H9 (cell line): ENCODE data around the gene CTSE. TPM values are rescaled to one million over a fixed set of nuclear protein-coding genes. Genes with fewer than 3 reads are reported as not detected.
A peak's percentile ranks its signal among the peaks of the same experiment; 100 is the strongest.

Experiments used
- DNase-seq: peaks from one replicate; pipeline ENCODE4 v3.0.0-alpha.2; 2017
- H2AFZ ChIP-seq: one replicate; pipeline ENCODE4 v1.6.1; 2013; ENCODE audit warnings: mild to moderate bottlenecking, low read length, control low read depth, moderate library complexity
- H2AK5ac ChIP-seq: 2 replicates; pipeline ENCODE4 v1.6.1; 2013; ENCODE audit warnings: low read length, control low read depth, mixed read lengths; ENCODE audit not compliant: insufficient read length
- H2BK120ac ChIP-seq: one replicate; pipeline ENCODE4 v1.6.1; 2013; ENCODE audit warnings: low read depth, mild to moderate bottlenecking, low read length, control low read depth, inconsistent platforms; ENCODE audit not compliant: poor library complexity, severe bottlenecking
- H2BK12ac ChIP-seq: 2 replicates; pipeline ENCODE4 v1.6.1; 2013; ENCODE audit warnings: low read length, control low read depth, mixed read lengths, low read depth; ENCODE audit not compliant: insufficient read length
- H2BK15ac ChIP-seq: 2 replicates; pipeline ENCODE4 v1.6.1; 2013; ENCODE audit warnings: low read depth, low read length, control low read depth
- H2BK20ac ChIP-seq: one replicate; pipeline ENCODE4 v1.6.1; 2013; ENCODE audit warnings: low read depth, mild to moderate bottlenecking, low read length, control low read depth, inconsistent platforms; ENCODE audit not compliant: poor library complexity, severe bottlenecking
- H2BK5ac ChIP-seq: 2 replicates; pipeline ENCODE4 v1.6.1; 2013; ENCODE audit warnings: low read length, control low read depth, mixed read lengths; ENCODE audit not compliant: insufficient read length
- H3K14ac ChIP-seq: 2 replicates; pipeline ENCODE4 v1.6.1; 2013; ENCODE audit warnings: low read length, control low read depth; ENCODE audit not compliant: insufficient read depth
- H3K18ac ChIP-seq: 2 replicates; pipeline ENCODE4 v1.6.1; 2013; ENCODE audit warnings: low read depth, mild to moderate bottlenecking, mixed read lengths, low read length, control low read depth; ENCODE audit not compliant: insufficient read length
- H3K23ac ChIP-seq: 2 replicates; pipeline ENCODE4 v1.6.1; 2013; ENCODE audit warnings: low read length, control low read depth, mixed read lengths, low read depth; ENCODE audit not compliant: insufficient read length
- H3K23me2 ChIP-seq: 2 replicates; pipeline ENCODE4 v1.6.1; 2013; ENCODE audit warnings: low read depth, mild to moderate bottlenecking, mixed read lengths, low read length, control low read depth; ENCODE audit not compliant: insufficient read length, poor library complexity, severe bottlenecking
- H3K27ac ChIP-seq: 2 replicates; pipeline ENCODE4 v1.5.1; 2013; ENCODE audit warnings: low read length, control low read depth, mixed read lengths, low read depth; ENCODE audit not compliant: insufficient read length
- H3K27me3 ChIP-seq: 2 replicates; pipeline ENCODE4 v1.6.1; 2013; ENCODE audit warnings: low read length, control low read depth, inconsistent platforms; ENCODE audit not compliant: insufficient read depth
- H3K4ac ChIP-seq: 2 replicates; pipeline ENCODE4 v1.6.1; 2013; ENCODE audit warnings: low read depth, mild to moderate bottlenecking, control low read depth, inconsistent platforms, low read length, moderate library complexity
- H3K4me1 ChIP-seq: 2 replicates; pipeline ENCODE4 v1.6.1; 2013; ENCODE audit warnings: low read length, control low read depth, inconsistent platforms; ENCODE audit not compliant: insufficient read depth
- H3K4me2 ChIP-seq: 2 replicates; pipeline ENCODE4 v1.6.1; 2013; ENCODE audit warnings: low read length, control low read depth, mixed read lengths; ENCODE audit not compliant: insufficient read length, insufficient read depth
- H3K56ac ChIP-seq: 2 replicates; pipeline ENCODE4 v1.6.1; 2013; ENCODE audit warnings: low read depth, mild to moderate bottlenecking, mixed read lengths, low read length, control low read depth; ENCODE audit not compliant: insufficient read length
- H3K79me1 ChIP-seq: 2 replicates; pipeline ENCODE4 v1.6.1; 2013; ENCODE audit warnings: low read depth, mild to moderate bottlenecking, moderate library complexity, low read length, control low read depth, inconsistent platforms; ENCODE audit not compliant: insufficient read depth, poor library complexity, severe bottlenecking
- H3K79me2 ChIP-seq: 2 replicates; pipeline ENCODE4 v1.6.1; 2013; ENCODE audit warnings: low read length, control low read depth, inconsistent platforms; ENCODE audit not compliant: insufficient read depth
- H3K9ac ChIP-seq: 2 replicates; pipeline ENCODE4 v1.6.1; 2013; ENCODE audit warnings: low read length, control low read depth, mixed read lengths; ENCODE audit not compliant: insufficient read length; ENCODE audit errors: extremely low read depth
- H3K9me3 ChIP-seq: one replicate; pipeline ENCODE4 v1.6.1; 2013; ENCODE audit warnings: low read depth, low read length, inconsistent platforms; ENCODE audit not compliant: control insufficient read depth
- H3T11ph ChIP-seq: one replicate; pipeline ENCODE4 v1.6.1; 2013; ENCODE audit warnings: mild to moderate bottlenecking, low read length, control low read depth, inconsistent platforms
- H4K20me1 ChIP-seq: one replicate; pipeline ENCODE4 v1.6.1; 2013; ENCODE audit not compliant: control insufficient read depth, insufficient read length, insufficient read depth
- H4K5ac ChIP-seq: 2 replicates; pipeline ENCODE4 v1.6.1; 2013; ENCODE audit warnings: low read depth, mild to moderate bottlenecking, mixed read lengths, low read length, control low read depth; ENCODE audit not compliant: insufficient read length
- H4K8ac ChIP-seq: replicated peaks from 2 replicates; pipeline ENCODE4 v1.6.1; 2013; ENCODE audit warnings: low read length, control low read depth, mixed read lengths, low read depth; ENCODE audit not compliant: insufficient read length
- H4K91ac ChIP-seq: 2 replicates; pipeline ENCODE4 v1.6.1; 2013; ENCODE audit warnings: low read depth, mild to moderate bottlenecking, moderate library complexity, mixed read lengths, low read length, control low read depth; ENCODE audit not compliant: insufficient read length
- H3K27ac Mint-ChIP-seq, 3 experiments: 2 replicates in 2 of 3; 3 replicates in 1 of 3; pipeline ENCODE4 v1.8.0; 2020 to 2021; ENCODE audit warnings: mixed read lengths in 3 of 3, mild to moderate bottlenecking in 1 of 3, moderate library complexity in 1 of 3
- H3K27me3 Mint-ChIP-seq: 2 replicates; pipeline ENCODE4 v1.8.0; 2021; ENCODE audit warnings: low read depth, mild to moderate bottlenecking, moderate library complexity, mixed read lengths
- H3K36me3 Mint-ChIP-seq, 3 experiments: 2 replicates in 2 of 3; 3 replicates in 1 of 3; pipeline ENCODE4 v1.8.0; 2020 to 2021; ENCODE audit warnings: low read depth in 3 of 3, mixed read lengths in 3 of 3; ENCODE audit not compliant: insufficient read depth in 1 of 3
- H3K4me1 Mint-ChIP-seq, 2 experiments: 2 replicates each; pipeline ENCODE4 v1.8.0; 2020; ENCODE audit warnings: mixed read lengths in 2 of 2
- H3K4me3 Mint-ChIP-seq, 2 experiments: 2 replicates in 1 of 2; 3 replicates in 1 of 2; pipeline ENCODE4 v1.8.0; 2020 to 2021; ENCODE audit warnings: mild to moderate bottlenecking in 2 of 2, mixed read lengths in 2 of 2, moderate library complexity in 1 of 2
- H3K9me3 Mint-ChIP-seq, 2 experiments: 2 replicates in 1 of 2; 3 replicates in 1 of 2; pipeline ENCODE4 v1.8.0; 2020; ENCODE audit warnings: mild to moderate bottlenecking in 2 of 2, mixed read lengths in 2 of 2, moderate library complexity in 1 of 2
- WGBS: extraction: QIAGEN DNeasy Blood & Tissue Kit; methylation state at CpG from one replicate; pipeline ENCODE4 v1.1.7; 2013; ENCODE audit warnings: missing lambda C conversion rate, low lambda C conversion rate, mixed read lengths; ENCODE audit not compliant: insufficient read length; ENCODE audit errors: extremely low coverage; 5-methylcytosine and 5-hydroxymethylcytosine counted together
- total RNA-seq: library from RNA; stranded (reverse); gene quantifications from 2 replicates; pipeline ENCODE4 v1.2.1, GENCODE V29; 2021
- TF ChIP-seq, protein P1 (sequence below): fragments of 200-600 bp; sonication (generic); conservative IDR thresholded peaks from 3 replicates; pipeline ENCODE4 v1.8.0; 2021; ENCODE audit warnings: antibody characterized with exemption, mild to moderate bottlenecking

CTSE gene
- total RNA-seq, 1 experiment from 2014 or later, result not detected

DNA sequence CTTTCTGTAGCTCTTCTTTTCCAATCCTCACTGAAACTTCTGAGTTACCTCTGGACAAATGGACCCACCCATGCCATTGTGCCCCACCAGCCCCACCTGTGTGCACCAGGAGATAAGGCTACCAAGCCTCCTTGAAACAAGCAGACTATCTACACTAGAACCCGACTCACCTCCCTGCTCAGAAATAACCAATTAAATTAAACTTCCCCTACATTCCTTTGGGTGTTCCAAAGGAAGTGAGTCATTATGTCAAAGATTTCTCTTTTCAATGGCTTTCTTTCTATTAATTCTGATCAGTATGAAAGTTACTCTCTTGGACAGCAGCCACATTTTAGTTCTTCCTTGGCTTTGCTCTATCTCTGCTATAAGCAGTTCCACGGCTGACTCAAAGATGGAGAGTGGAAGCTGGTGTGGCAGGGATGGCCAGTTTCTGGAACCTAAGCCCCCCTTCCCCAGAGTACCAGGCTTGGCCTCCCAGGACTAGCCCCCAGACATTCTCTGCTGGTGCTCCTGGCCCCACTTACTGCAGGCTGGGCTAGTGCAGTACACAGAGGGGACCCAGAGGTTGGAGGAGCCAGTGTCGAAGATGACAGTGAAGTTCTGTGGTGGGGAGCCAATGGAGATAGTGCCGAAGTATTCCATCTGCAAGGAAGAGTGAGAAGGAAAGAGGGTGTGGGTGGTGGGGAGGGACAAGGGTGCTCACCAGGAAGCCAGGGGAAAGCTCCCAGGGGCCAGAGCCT, 1.9 kb downstream of the CTSE start:
- Histone ChIP-seq H3K79me2 (no peaks in the 10 kb centered on the region), H2BK120ac (no peak overlapping the region), H3K9ac (no peak overlapping the region), H3K27ac (no peak overlapping the region), H3K14ac (no peak overlapping the region), H3T11ph (no peak overlapping the region), H3K9me3 (no peaks in the 10 kb centered on the region), H3K56ac (no peak overlapping the region), H3K27me3 (no peaks in the 10 kb centered on the region), H3K23me2 (no peaks in the 10 kb centered on the region), H2BK20ac (no peak overlapping the region), H2BK5ac (no peak overlapping the region), H2AFZ (no peak overlapping the region), H3K23ac (no peak overlapping the region), H4K8ac (no peak overlapping the region), H3K18ac (no peak overlapping the region), H4K91ac (no peak overlapping the region), H4K5ac (no peak overlapping the region), H4K20me1 (no peaks in the 10 kb centered on the region), H3K4me1 (no peaks in the 10 kb centered on the region), H3K79me1 (no peaks in the 10 kb centered on the region), H2AK5ac (no peak overlapping the region), H3K4me2 (no peak overlapping the region), H2BK15ac (no peak overlapping the region), H3K4ac (no peak overlapping the region), H2BK12ac (no peak overlapping the region)
- Mint-ChIP-seq H3K9me3 (peaks cover 0 to 3% of the 10 kb centered on the region in 2 experiments; a peak in 2 of 5 replicates), H3K4me1 (peaks cover 0 to 3% of the 10 kb centered on the region in 2 experiments; a peak in 2 of 4 replicates), H3K4me3 (no peak overlapping the region), H3K27ac (peak overlapping the region in 1 of 3 experiments; percentile 20; a peak in 1 of 7 replicates), H3K36me3 (0 out of 7 replicates have a peak, but pooled peaks cover 0 to 4% (median 0%) of the 10 kb centered on the region in 3 experiments), H3K27me3 (no peaks in the 10 kb centered on the region; the same call in none of the 2 replicates)
- no peak for DNase-seq
- TF ChIP-seq, protein P1, sequence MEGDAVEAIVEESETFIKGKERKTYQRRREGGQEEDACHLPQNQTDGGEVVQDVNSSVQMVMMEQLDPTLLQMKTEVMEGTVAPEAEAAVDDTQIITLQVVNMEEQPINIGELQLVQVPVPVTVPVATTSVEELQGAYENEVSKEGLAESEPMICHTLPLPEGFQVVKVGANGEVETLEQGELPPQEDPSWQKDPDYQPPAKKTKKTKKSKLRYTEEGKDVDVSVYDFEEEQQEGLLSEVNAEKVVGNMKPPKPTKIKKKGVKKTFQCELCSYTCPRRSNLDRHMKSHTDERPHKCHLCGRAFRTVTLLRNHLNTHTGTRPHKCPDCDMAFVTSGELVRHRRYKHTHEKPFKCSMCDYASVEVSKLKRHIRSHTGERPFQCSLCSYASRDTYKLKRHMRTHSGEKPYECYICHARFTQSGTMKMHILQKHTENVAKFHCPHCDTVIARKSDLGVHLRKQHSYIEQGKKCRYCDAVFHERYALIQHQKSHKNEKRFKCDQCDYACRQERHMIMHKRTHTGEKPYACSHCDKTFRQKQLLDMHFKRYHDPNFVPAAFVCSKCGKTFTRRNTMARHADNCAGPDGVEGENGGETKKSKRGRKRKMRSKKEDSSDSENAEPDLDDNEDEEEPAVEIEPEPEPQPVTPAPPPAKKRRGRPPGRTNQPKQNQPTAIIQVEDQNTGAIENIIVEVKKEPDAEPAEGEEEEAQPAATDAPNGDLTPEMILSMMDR, result no peak
- WGBS, result no CpG with 5 or more reads among the region's 4 CpGs
